ENCODE results near the gene DHRS7C.
A peak's percentile ranks its signal among the peaks of the same experiment; 100 is the strongest.

The DHRS7C gene

GRCh38 chr17:9729034-9729650 is 62.2 kb downstream of the DHRS7C start:
- peak; percentile 44; the same call in 1 of the 3 replicates for ATAC-seq (ENCODE audit: insufficient read depth, low read depth)
- no peak overlapping the region for H3K4me2 ChIP-seq (ENCODE audit: insufficient read depth, low read length)

GRCh38 chr17:9728564-9728963 is 62.8 kb downstream of the DHRS7C start:
- DNase-seq (no peak), ATAC-seq (ENCODE audit: insufficient read depth, low read depth) (no peak)
- no peaks in the 10 kb centered on the region for H3K27me3 ChIP-seq (ENCODE audit: insufficient read depth, low read length, poor library complexity)
- no peaks in the 10 kb centered on the region for H3K4me1 ChIP-seq (ENCODE audit: insufficient read depth, low read length)
- no peaks in the 10 kb centered on the region for H3K36me3 ChIP-seq (ENCODE audit: insufficient read depth, low read length)
- no peak overlapping the region for H3K9ac ChIP-seq (ENCODE audit: low read depth, low read length)
- H3K4me3 ChIP-seq (ENCODE audit: low read depth in 1 of 2, low read length in 2 of 2), result no peak overlapping the region
- no peak overlapping the region for H2AFZ ChIP-seq (ENCODE audit: low read depth, low read length)
- no peak overlapping the region for H3K4me2 ChIP-seq (ENCODE audit: insufficient read depth, low read length)
- H3K9me3 ChIP-seq (ENCODE audit: insufficient read depth, low read length, severe bottlenecking), result no peaks in the 10 kb centered on the region
- TF ChIP-seq CTCF (IDR thresholded peaks at IDR 0.05; ENCODE audit: borderline replicate concordance, extremely low read depth, low read length, poor library complexity, severe bottlenecking) (no peak), EZH2 (IDR thresholded peaks at IDR 0.05; ENCODE audit: borderline replicate concordance, low read depth, low read length, severe bottlenecking) (no peak)
- no peaks in the 10 kb centered on the region for H3K79me2 ChIP-seq (ENCODE audit: insufficient read depth, low read length)
- H4K20me1 ChIP-seq (ENCODE audit: insufficient read depth, low read length), result no peaks in the 10 kb centered on the region
- no peak overlapping the region for H3K27ac ChIP-seq (ENCODE audit: low read length)

More at GRCh38 chr17:9729034-9729650, 62.2 kb downstream of the DHRS7C start:
- Histone ChIP-seq H3K9me3 (ENCODE audit: insufficient read depth, low read length, severe bottlenecking) (no peaks in the 10 kb centered on the region), H3K36me3 (ENCODE audit: insufficient read depth, low read length) (no peaks in the 10 kb centered on the region), H3K27ac (ENCODE audit: low read length) (no peak overlapping the region), H3K27me3 (ENCODE audit: insufficient read depth, low read length, poor library complexity) (no peaks in the 10 kb centered on the region), H3K4me1 (ENCODE audit: insufficient read depth, low read length) (no peaks in the 10 kb centered on the region), H2AFZ (ENCODE audit: low read depth, low read length) (no peak overlapping the region), H3K79me2 (ENCODE audit: insufficient read depth, low read length) (no peaks in the 10 kb centered on the region), H4K20me1 (ENCODE audit: insufficient read depth, low read length) (no peaks in the 10 kb centered on the region), H3K4me3 (ENCODE audit: low read depth in 1 of 2, low read length in 2 of 2) (no peak overlapping the region), H3K9ac (ENCODE audit: low read depth, low read length) (no peak overlapping the region)
- peak; percentile 93 for TF ChIP-seq CTCF (IDR thresholded peaks at IDR 0.05; ENCODE audit: borderline replicate concordance, extremely low read depth, low read length, poor library complexity, severe bottlenecking)
- TF ChIP-seq EZH2 (IDR thresholded peaks at IDR 0.05; ENCODE audit: borderline replicate concordance, low read depth, low read length, severe bottlenecking), result no peak
- peak; percentile 25 for DNase-seq

- TF ChIP-seq EZH2 (IDR thresholded peaks at IDR 0.05; ENCODE audit: borderline replicate concordance, low read depth, low read length, severe bottlenecking) (no peak), CTCF (IDR thresholded peaks at IDR 0.05; ENCODE audit: borderline replicate concordance, extremely low read depth, low read length, poor library complexity, severe bottlenecking) (no peak)
- Histone ChIP-seq H3K79me2 (ENCODE audit: insufficient read depth, low read length) (no peaks in the 10 kb centered on the region), H3K27ac (ENCODE audit: low read length) (no peak overlapping the region), H3K36me3 (ENCODE audit: insufficient read depth, low read length) (no peaks in the 10 kb centered on the region), H3K9me3 (ENCODE audit: insufficient read depth, low read length, severe bottlenecking) (no peaks in the 10 kb centered on the region), H3K9ac (ENCODE audit: low read depth, low read length) (no peak overlapping the region), H3K4me3 (ENCODE audit: low read depth in 1 of 2, low read length in 2 of 2) (no peak overlapping the region), H3K27me3 (ENCODE audit: insufficient read depth, low read length, poor library complexity) (no peaks in the 10 kb centered on the region), H2AFZ (ENCODE audit: low read depth, low read length) (no peak overlapping the region), H4K20me1 (ENCODE audit: insufficient read depth, low read length) (no peaks in the 10 kb centered on the region), H3K4me2 (ENCODE audit: insufficient read depth, low read length) (no peak overlapping the region), H3K4me1 (ENCODE audit: insufficient read depth, low read length) (no peaks in the 10 kb centered on the region)
- ATAC-seq (ENCODE audit: insufficient read depth, low read depth) (no peak), DNase-seq (no peak)
These were observed 63.4 kb downstream of the DHRS7C start for GRCh38 chr17:9728005-9728404.
